Renal pelvis (tissue), 4 donors: ENCODE results near the gene STARD10. TPM values are rescaled to one million over a fixed set of nuclear protein-coding genes. Genes with fewer than 3 reads are reported as not detected.

ENCODE experiments used
- DNase-seq: peaks from one replicate; pipeline ENCODE4 v3.0.0-alpha.2; 2013
- polyA plus RNA-seq, 3 donors: library from polyadenylated mRNA; unstranded; fragments of 120-200 nt; gene quantifications; one replicate each; pipeline ENCODE4 v1.2.1, GENCODE V29; 2013; ENCODE audit not compliant: insufficient read length in 3 of 3

STARD10 gene
- polyA plus RNA-seq, 3 donors: 69.0 to 78.2 (median 77.4) TPM

- no peak for DNase-seq
These were observed 63.1 kb downstream of the STARD10 start for GRCh38 chr11:72730737-72731136.

GRCh38 chr11:72730243-72730642 lies 63.6 kb downstream of the STARD10 start:
- no peak for DNase-seq

- DNase-seq: no peak
These were observed 66.3 kb downstream of the STARD10 start for GRCh38 chr11:72727521-72727920.

DNA sequence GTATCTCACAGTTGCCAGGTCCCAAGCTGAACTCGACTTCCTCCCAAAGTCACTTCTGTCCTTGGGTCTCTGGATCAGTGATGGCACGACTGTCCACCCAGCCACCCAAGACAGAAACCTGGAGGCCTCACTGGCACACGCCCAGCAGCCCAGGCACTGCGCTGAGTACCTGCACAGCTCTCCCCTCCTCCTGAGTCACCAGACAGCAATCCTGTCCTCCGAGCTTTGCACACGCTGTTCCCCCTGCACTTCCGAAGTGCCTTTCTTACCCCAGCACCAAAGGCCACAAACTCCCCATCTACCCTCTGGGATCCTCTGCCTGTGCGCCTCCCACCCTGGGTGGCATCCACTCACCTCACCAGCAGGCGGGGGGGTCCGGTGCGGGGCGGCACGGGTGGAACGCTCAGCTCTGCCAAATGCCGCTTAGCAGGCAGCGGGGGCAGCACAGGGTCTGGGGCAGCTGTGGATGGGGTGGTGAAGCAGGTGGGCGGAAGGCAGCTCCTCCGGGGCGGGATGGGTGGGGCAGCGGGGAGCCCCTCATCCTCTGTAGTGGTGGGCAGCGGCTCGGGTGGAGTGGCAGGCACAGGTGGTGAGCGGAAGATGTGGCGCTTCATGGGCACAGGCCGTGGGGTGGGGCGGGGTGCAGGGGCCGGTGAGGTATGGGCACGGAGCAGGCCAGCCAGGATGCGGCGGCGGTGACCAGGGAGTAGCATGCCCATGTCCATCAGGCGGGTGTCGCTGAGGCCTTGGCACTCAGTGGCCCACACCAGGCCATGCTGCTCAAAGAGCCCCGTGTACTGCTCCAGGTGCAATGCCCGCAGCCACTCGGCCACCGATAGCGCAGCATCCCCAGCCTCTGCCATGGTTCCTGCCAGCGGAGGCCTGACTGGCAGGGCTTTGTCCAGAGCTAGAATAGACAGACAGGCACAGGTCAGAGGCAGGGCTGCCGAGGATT lies 67.3 kb downstream of the STARD10 start:
- no peak for DNase-seq

GRCh38 chr11:72725724-72726028 lies 68.2 kb downstream of the STARD10 start:
- no peak for DNase-seq

DNA sequence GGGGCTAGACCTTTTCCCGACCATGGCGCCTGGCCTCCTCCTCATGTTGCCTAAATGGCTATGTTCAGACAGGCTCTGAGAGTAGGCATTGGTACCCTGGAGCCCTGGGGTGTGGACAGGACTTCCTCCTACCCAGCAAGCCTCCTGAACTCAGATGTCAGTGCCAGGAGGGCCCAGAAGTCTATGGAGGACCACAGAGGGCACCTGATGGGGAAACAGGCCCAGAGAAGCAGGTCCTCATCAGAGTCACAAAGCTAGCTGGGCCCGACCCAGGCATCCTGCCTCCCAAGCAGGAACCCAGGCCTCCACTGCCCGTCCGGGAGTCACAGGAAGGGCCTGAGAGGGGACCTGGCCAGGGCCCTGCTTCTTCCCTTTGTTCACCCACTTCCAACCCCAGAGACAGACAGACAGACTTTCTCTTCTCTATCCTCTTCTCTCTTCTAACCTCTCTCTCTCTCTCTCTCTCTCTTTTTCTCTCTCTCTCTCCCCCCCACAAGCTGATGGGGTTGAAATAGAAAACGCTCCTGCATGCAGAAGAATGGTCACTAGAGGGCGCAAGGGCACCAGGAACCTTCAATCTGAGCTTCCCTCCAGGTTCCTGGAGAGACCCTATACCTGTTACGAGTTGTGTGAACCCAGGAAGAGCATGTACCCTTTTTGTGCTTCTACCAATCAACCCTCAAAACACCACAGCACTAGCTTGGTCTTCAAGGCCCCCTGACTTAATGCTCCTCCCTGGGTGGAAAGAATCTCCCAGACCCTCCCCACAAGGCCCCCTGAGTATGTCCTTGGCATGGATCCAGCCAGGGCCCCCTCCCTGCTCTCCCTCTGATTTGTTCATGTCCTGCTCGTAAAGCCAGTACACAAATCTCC lies 68.8 kb downstream of the STARD10 start:
- peak; percentile 85 for DNase-seq

DNA sequence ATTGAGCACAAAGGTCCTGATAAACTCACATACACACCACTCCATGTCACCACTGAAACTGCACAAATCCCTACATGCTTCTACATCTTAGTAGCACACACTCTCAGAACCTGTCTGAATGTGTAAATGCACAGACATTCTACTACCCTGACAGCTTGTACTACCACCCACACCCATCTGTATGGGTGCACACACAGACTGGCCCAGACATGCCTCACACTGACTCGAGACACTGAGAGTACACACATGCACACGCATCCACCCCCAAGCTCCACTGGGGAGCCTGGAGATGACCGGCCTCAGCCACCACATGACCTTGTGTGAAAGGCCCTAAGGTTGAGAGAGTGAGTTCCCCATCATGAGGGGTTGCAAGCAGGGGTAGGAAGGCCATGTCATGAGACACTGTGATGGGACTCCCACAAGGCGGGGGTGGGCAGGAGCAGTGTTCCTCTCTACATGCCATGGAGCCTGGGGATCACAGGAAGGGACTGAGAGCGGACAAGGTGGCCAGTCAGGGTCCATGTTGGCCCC lies 69.8 kb downstream of the STARD10 start:
- DNase-seq: no peak

GRCh38 chr11:72723508-72723907 lies 70.3 kb downstream of the STARD10 start:
- DNase-seq: no peak

DNA sequence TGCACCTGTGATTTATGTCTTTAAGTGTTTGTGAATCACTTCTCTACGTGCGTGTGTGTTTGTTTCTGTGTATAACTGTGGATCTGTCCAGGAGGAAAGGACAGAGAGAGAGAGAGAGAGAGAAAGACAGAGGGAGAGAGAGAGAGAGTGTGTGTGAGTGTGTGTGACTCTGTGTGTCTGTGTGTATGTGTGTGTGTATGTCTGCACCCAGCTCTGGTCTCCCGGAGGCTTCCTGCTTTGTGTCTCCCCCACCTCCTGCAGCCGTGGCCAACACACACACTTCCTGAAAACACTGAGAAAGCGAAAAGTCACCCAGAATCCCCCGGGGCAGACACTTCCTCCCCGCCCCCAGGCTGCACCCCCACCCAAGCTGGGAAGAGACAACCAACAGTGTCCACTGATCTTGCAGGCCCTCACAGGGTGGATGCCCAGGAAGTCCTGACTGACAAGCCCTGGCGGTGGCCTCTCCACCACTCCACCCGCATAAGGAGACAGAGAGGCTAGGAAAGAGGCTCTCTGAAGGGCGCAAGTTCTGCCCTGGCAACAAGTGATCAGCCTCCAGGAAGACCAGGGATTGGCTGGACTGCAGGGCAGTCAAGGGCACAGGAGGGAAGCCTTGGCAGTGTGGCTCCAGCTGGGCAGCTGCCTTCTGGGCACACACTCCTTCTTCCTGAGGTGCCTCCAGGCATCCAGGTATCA lies 71.6 kb downstream of the STARD10 start:
- peak; percentile 88 for DNase-seq

GRCh38 chr11:72721689-72722049 lies 72.2 kb downstream of the STARD10 start:
- DNase-seq: no peak

DNA sequence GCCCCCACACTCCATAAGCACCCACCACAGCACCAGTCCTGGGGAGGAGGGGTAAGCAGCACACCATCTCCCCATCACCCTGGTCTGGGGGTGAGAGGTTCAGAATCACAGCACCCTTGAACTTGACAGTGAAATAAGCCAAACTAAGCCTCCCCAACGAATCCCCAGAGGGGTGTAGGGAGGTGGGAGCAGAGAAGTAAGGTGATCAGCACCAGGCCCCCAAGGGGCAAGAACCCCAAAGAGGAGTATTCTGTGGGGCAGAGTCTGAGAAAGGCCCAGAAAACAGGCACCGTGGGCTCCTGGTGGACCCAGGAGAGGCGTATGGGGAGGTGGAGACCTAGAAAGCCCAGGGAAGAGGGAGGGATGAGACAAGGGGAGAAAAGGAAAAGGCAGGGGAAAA lies 72.6 kb downstream of the STARD10 start:
- DNase-seq: no peak

DNA sequence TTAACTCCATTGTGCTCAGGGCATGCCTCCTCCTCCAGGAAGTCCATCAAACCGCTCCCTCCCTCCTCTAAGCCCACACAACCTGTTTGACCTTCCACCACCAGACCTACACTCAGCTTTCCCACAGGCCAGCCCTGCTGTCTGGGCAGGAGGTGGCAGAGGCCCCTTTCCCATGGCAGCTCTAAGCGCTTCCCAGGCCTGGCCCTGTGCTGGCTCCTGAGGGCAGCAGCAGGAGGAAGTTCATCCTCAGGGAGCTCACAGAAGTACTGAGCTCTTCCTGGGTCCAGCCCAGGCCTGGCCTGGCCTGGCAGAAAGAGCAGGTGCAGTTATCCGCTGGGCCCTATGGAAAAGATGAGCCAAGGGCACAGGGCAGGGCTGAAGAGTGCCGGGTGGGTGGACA lies 73.1 kb downstream of the STARD10 start:
- DNase-seq: no peak

GRCh38 chr11:72720047-72720446 lies 73.8 kb downstream of the STARD10 start:
- no peak for DNase-seq

GRCh38 chr11:72719551-72719950 lies 74.3 kb downstream of the STARD10 start:
- no peak for DNase-seq

- no peak for DNase-seq
These were observed 74.7 kb downstream of the STARD10 start for GRCh38 chr11:72719144-72719543.

DNA sequence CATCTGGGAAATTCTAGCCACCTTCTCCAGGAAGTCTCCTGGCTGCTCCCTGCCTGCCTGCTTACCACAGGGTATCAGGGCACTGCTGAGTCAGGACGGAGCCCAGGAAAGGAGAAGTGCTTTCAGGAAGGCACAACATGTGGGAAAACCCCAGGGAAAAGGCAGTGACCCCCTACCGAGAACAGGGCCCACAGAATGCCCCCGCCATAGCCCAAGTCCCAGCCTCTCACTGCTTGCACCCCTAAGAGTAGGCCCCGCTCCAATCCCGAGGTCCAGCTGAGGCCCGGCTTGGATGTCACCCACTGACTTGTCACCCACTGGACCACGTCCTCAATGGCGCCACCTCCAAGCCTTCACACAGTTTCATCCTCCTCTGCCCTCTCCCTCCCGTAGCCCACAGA lies 75.7 kb downstream of the STARD10 start:
- DNase-seq: no peak

GRCh38 chr11:72716788-72717435 lies 76.9 kb downstream of the STARD10 start:
- DNase-seq: no peak

DNA sequence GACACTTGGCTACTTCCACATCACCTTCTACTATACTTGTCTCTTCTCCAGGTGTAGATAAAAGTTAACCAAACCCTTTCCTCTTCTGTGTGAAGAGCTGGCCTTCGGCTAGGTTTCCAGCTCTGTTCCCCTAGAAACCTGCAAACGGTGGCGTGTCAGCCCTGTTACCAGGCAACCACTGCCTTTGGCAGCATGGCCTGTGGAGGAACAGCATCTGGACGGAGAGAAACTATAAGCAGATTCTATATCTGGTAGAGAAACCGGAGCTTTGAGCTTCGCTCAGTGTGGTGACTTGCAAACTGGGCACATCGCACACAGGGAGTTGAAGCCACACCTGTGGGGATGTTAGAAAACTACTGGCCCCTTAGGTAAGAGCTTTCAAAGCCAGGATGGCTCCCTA lies 77.6 kb downstream of the STARD10 start:
- DNase-seq: peak; percentile 51

- DNase-seq: no peak
These were observed 81.0 kb downstream of the STARD10 start for GRCh38 chr11:72712841-72713240.

- DNase-seq: no peak
These were observed 81.6 kb downstream of the STARD10 start for GRCh38 chr11:72712168-72712751.

DNA sequence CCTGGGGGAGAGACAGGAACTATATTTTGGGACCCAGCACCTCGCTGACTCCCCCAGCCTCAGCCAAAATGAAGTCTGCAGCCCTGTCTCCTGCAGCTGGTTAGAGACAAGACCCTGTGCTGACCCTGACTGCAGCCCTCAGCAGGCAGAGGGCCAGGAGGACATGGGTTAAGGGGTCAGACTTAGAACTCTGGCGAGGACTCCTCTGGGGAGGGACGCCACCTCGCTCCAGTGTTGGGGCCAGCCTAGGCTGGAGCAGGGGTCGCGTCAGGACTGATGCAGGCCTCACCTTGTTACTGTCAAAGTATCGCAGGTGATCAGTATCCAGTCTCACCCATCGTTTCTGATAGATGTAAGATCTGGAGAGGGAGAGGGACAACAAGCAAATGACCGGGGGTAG lies 82.7 kb downstream of the STARD10 start:
- DNase-seq: no peak
